Stomach (tissue), 9 donors: ENCODE results near the gene CHD5. TPM values are rescaled to one million over a fixed set of nuclear protein-coding genes. Genes with fewer than 3 reads are reported as not detected.

Source experiments
- DNase-seq, 2 donors: peaks; one replicate each; pipeline versions ENCODE4 v3.0.0 to v3.0.0-alpha.2; 2013 to 2019
- H3K27ac ChIP-seq, 5 donors: fragments of 200-600 bp in 4 of 5; sonication (generic) in 4 of 5; one replicate each; pipeline ENCODE4 v1.5.1; 2013 to 2019; ENCODE audit warnings: mild to moderate bottlenecking in 1 of 5, moderate library complexity in 1 of 5
- H3K27me3 ChIP-seq, 3 donors: fragments of 200-600 bp; sonication (generic); one replicate each; pipeline ENCODE4 v1.5.1; 2017 to 2019; ENCODE audit warnings: mixed run types in 1 of 3
- H3K36me3 ChIP-seq, 4 donors: fragments of 200-600 bp; sonication (generic); 1 replicate in 3 of 4; 2 replicates in 1 of 4; pipeline ENCODE4 v1.5.1; 2016 to 2019
- H3K4me1 ChIP-seq, 4 donors: fragments of 200-600 bp; sonication (generic); one replicate each; pipeline ENCODE4 v1.5.1; 2016 to 2019
- H3K4me3 ChIP-seq, 4 donors: fragments of 200-600 bp; sonication (generic) in 3 of 4; one replicate each; pipeline ENCODE4 v1.5.1; 2016 to 2019; ENCODE audit warnings: mild to moderate bottlenecking in 1 of 4
- H3K9me3 ChIP-seq, 4 donors: fragments of 200-600 bp; sonication (generic); one replicate each; pipeline ENCODE4 v1.5.1; 2016 to 2019
- EP300 ChIP-seq: sonication (generic); formaldehyde crosslinking; IDR thresholded peaks from one replicate; pipeline ENCODE4 v1.6.1; 2017; ENCODE audit warnings: antibody characterized with exemption
- POLR2A ChIP-seq, 4 donors: fragments of 450-650 bp; IDR thresholded peaks; one replicate each; pipeline ENCODE4 v1.6.1; 2016; ENCODE audit warnings: antibody characterized with exemption in 4 of 4, control low read depth in 2 of 4, mild to moderate bottlenecking in 1 of 4, moderate library complexity in 1 of 4
- POLR2AphosphoS5 ChIP-seq, 3 donors: sonication (generic); formaldehyde crosslinking; IDR thresholded peaks; one replicate each; pipeline ENCODE4 v1.6.1; 2016; ENCODE audit warnings: antibody characterized with exemption in 3 of 3
- WGBS, 5 donors: extraction: QIAGEN DNeasy Blood & Tissue Kit in 3 of 5; methylation state at CpG; one replicate each; pipeline versions ENCODE4 v1.1.5 to v1.1.7; 2013 to 2018; 5-methylcytosine and 5-hydroxymethylcytosine counted together
- intact Hi-C: fragments of 100-400 bp; cut with DNase I; formaldehyde crosslinking; loops from one replicate; pipeline ENCODE4 v1.15.1; 2023; ENCODE audit warnings: low total_unique reads
- polyA plus RNA-seq, 3 donors: library from polyadenylated mRNA; stranded (reverse); fragments of 200-250 nt; gene quantifications; one replicate each; pipeline ENCODE4 v1.2.3, GENCODE V29; 2013
- total RNA-seq, 5 donors: library from RNA; depleted of rRNA; stranded (reverse); fragments of >200 nt; gene quantifications; one replicate each; pipeline versions ENCODE4 v1.1.0 to v1.2.3, GENCODE V29; 2014 to 2016
- TF ChIP-seq, protein P1 (sequence below), 7 experiments: fragments of 450-650 bp in 4 of 7; fragments of 200-600 bp in 3 of 7; sonication (generic) in 3 of 7; IDR thresholded peaks; one replicate each; pipeline ENCODE4 v1.5.1; 2016 to 2019; ENCODE audit warnings: antibody characterized with exemption in 7 of 7, control low read depth in 2 of 7, mild to moderate bottlenecking in 1 of 7
- donor health status: healthy with polysubstance abuse.
- donor health status: Bipolar disorder and iron deficiency.
- donor health status: healthy.

CHD5 gene
- total and polyA plus RNA-seq, 8 donors = 0.06 to 0.92 (median 0.29) TPM; not detected in 1

GRCh38 chr1:6108476-6108875 lies 71.6 kb downstream of the CHD5 start:
- 59 to 69% (median 65%) methylated on average over 2 of the region's 2 CpGs for WGBS, 5 donors

GRCh38 chr1:6107409-6108356 lies 72.4 kb downstream of the CHD5 start:
- Histone ChIP-seq H3K4me1 (no peaks in the 10 kb centered on the region), H3K9me3 (no peaks in the 10 kb centered on the region), H3K36me3 (no peaks in the 10 kb centered on the region), H3K4me3 (no peak overlapping the region), H3K27ac (no peak overlapping the region), H3K27me3 (peaks cover 0 to 57% (median 10%) of the 10 kb centered on the region in 3 donors)
- intact Hi-C loops = no loop called here
- TF ChIP-seq, protein P1, sequence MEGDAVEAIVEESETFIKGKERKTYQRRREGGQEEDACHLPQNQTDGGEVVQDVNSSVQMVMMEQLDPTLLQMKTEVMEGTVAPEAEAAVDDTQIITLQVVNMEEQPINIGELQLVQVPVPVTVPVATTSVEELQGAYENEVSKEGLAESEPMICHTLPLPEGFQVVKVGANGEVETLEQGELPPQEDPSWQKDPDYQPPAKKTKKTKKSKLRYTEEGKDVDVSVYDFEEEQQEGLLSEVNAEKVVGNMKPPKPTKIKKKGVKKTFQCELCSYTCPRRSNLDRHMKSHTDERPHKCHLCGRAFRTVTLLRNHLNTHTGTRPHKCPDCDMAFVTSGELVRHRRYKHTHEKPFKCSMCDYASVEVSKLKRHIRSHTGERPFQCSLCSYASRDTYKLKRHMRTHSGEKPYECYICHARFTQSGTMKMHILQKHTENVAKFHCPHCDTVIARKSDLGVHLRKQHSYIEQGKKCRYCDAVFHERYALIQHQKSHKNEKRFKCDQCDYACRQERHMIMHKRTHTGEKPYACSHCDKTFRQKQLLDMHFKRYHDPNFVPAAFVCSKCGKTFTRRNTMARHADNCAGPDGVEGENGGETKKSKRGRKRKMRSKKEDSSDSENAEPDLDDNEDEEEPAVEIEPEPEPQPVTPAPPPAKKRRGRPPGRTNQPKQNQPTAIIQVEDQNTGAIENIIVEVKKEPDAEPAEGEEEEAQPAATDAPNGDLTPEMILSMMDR (IDR thresholded peaks at IDR 0.05) = no peak
- TF ChIP-seq POLR2AphosphoS5 (IDR thresholded peaks at IDR 0.05) (no peak), POLR2A (IDR thresholded peaks at IDR 0.05) (no peak), EP300 (no peak)
- no peak for DNase-seq
- 82 to 90% (median 85%) methylated on average over 8 of the region's 8 CpGs for WGBS, 5 donors

More at GRCh38 chr1:6108476-6108875, 71.6 kb downstream of the CHD5 start:
- no peak overlapping the region for H3K4me3 ChIP-seq
- intact Hi-C loops = no loop called here
- no peaks in the 10 kb centered on the region for H3K9me3 ChIP-seq
- DNase-seq = no peak
- no peak overlapping the region for H3K27ac ChIP-seq
- TF ChIP-seq POLR2A (IDR thresholded peaks at IDR 0.05) = no peak
- TF ChIP-seq POLR2AphosphoS5 (IDR thresholded peaks at IDR 0.05) = no peak
- TF ChIP-seq, protein P1 (IDR thresholded peaks at IDR 0.05) = no peak
- no peak for TF ChIP-seq EP300
- H3K4me1 ChIP-seq = no peaks in the 10 kb centered on the region
- no peaks in the 10 kb centered on the region for H3K36me3 ChIP-seq
- H3K27me3 ChIP-seq = peaks cover 0 to 49% (median 10%) of the 10 kb centered on the region in 3 donors

- intact Hi-C loops = no loop called here
- TF ChIP-seq, protein P1 (IDR thresholded peaks at IDR 0.05) = no peak
- TF ChIP-seq POLR2A (IDR thresholded peaks at IDR 0.05) = no peak
- Histone ChIP-seq H3K36me3 (no peaks in the 10 kb centered on the region), H3K4me3 (no peak overlapping the region), H3K27ac (no peak overlapping the region), H3K27me3 (peaks cover 0 to 64% (median 10%) of the 10 kb centered on the region in 3 donors), H3K9me3 (no peaks in the 10 kb centered on the region), H3K4me1 (no peaks in the 10 kb centered on the region)
- 89 to 95% (median 93%) methylated on average over 6 of the region's 6 CpGs for WGBS, 5 donors
- no peak for DNase-seq
Observed at GRCh38 chr1:6106977-6107376, 73.1 kb downstream of the CHD5 start.

DNA sequence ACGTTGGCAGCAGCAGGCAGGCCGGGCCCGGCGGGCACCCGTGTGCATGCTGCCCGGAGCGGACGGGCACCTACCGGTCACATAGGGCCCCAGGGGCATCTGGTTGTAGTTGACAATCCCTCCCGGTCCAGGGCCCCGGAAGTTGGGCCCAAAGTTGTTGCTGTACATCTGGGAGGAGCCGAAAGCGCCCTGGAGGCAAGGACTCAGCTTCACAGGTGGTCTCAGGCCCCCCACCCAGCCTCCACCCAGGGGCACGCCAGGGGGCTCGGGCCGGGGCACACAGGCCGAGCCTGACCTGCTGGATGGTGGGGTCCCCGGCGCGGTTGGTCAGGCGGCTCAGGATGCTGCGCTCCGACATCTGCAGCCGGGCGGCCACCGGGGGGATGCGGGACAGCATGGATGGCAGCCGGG lies 73.8 kb downstream of the CHD5 start:
- H3K4me3 ChIP-seq = no peak overlapping the region
- H3K27ac ChIP-seq = no peak overlapping the region
- peaks cover 0 to 70% (median 10%) of the 10 kb centered on the region in 3 donors for H3K27me3 ChIP-seq
- no peaks in the 10 kb centered on the region for H3K4me1 ChIP-seq
- H3K9me3 ChIP-seq = no peaks in the 10 kb centered on the region
- no peak for DNase-seq
- TF ChIP-seq EP300 (no peak), POLR2AphosphoS5 (IDR thresholded peaks at IDR 0.05) (no peak), POLR2A (IDR thresholded peaks at IDR 0.05) (no peak)
- TF ChIP-seq, protein P1 (IDR thresholded peaks at IDR 0.05) = no peak
- 85 to 93% (median 87%) methylated on average over 15 to 28 of the region's 28 CpGs for WGBS, 5 donors
- intact Hi-C loops = no loop called here
- H3K36me3 ChIP-seq = no peaks in the 10 kb centered on the region
